Spleen (tissue), 11 donors: ENCODE measurements around the gene CPLX1. TPM values are rescaled to one million over a fixed set of nuclear protein-coding genes. Genes with fewer than 3 reads are reported as not detected.

Experiments used
- DNase-seq: peaks from one replicate; pipeline ENCODE4 v3.0.0-alpha.2; 2020
- H3K27ac ChIP-seq, 8 donors: fragments of 200-600 bp; sonication (generic) in 7 of 8; 1 replicate in 4 of 8; 2 replicates in 4 of 8; pipeline versions ENCODE4 v1.5.0 to v1.8.0; 2016 to 2021; ENCODE audit warnings: inconsistent platforms in 4 of 8, mild to moderate bottlenecking in 4 of 8, moderate library complexity in 1 of 8
- H3K27me3 ChIP-seq, 7 donors: fragments of 200-600 bp; sonication (generic) in 6 of 7; replicated peaks in 1 of 7; 1 replicate in 4 of 7; 2 replicates in 3 of 7; pipeline versions ENCODE4 v1.5.0 to v1.8.0; 2016 to 2021; ENCODE audit warnings: inconsistent platforms in 3 of 7, mild to moderate bottlenecking in 1 of 7
- H3K36me3 ChIP-seq, 6 donors: fragments of 200-600 bp; sonication (generic) in 5 of 6; 1 replicate in 4 of 6; 2 replicates in 2 of 6; pipeline versions ENCODE4 v1.5.0 to v1.8.0; 2016 to 2021; ENCODE audit warnings: inconsistent platforms in 2 of 6
- H3K4me1 ChIP-seq, 6 donors: fragments of 200-600 bp; sonication (generic) in 5 of 6; 1 replicate in 3 of 6; 2 replicates in 3 of 6; pipeline versions ENCODE4 v1.5.0 to v1.8.0; 2016 to 2021; ENCODE audit warnings: inconsistent platforms in 3 of 6
- H3K4me3 ChIP-seq, 8 donors: fragments of 200-600 bp; sonication (generic) in 7 of 8; 1 replicate in 4 of 8; 2 replicates in 4 of 8; pipeline versions ENCODE4 v1.5.0 to v1.8.0; 2016 to 2021; ENCODE audit warnings: inconsistent platforms in 4 of 8, mild to moderate bottlenecking in 4 of 8, moderate library complexity in 2 of 8
- H3K9me3 ChIP-seq, 8 donors: fragments of 200-600 bp; sonication (generic) in 7 of 8; 1 replicate in 4 of 8; 2 replicates in 4 of 8; pipeline versions ENCODE4 v1.5.0 to v1.8.0; 2016 to 2021; ENCODE audit warnings: inconsistent platforms in 4 of 8
- POLR2A ChIP-seq, 3 donors: fragments of 450-650 bp; IDR thresholded peaks; one replicate each; pipeline ENCODE4 v1.5.1; 2017; ENCODE audit warnings: antibody characterized with exemption in 3 of 3, mild to moderate bottlenecking in 1 of 3
- POLR2AphosphoS5 ChIP-seq, 3 donors: sonication (generic); formaldehyde crosslinking; IDR thresholded peaks; one replicate each; pipeline ENCODE4 v1.5.1; 2017; ENCODE audit warnings: antibody characterized with exemption in 3 of 3
- WGBS, 5 donors: extraction: QIAGEN DNeasy Blood & Tissue Kit in 3 of 5; methylation state at CpG; one replicate each; pipeline versions ENCODE4 v1.1.5 to v1.1.7; 2013 to 2018; 5-methylcytosine and 5-hydroxymethylcytosine counted together
- intact Hi-C: fragments of 100-400 bp; cut with DNase I; formaldehyde crosslinking; loops from one replicate; pipeline ENCODE4 v1.15.0; 2023; ENCODE audit warnings: low total_unique reads
- polyA plus RNA-seq, 3 donors: library from polyadenylated mRNA; stranded (reverse); fragments of 200-250 nt; gene quantifications; one replicate each; pipeline ENCODE4 v1.2.1, GENCODE V29; 2013
- total RNA-seq, 7 donors: library from RNA; depleted of rRNA in 3 of 7; stranded (reverse); fragments of >200 nt in 3 of 7; fragmentation: NEBNext Ultra II Directional in 4 of 7; extraction: Animal tissue kit (Norgen Biotek cat#: 25700) in 4 of 7; gene quantifications; one replicate each; pipeline versions ENCODE4 v1.1.0 to v1.2.1, GENCODE V29; 2016 to 2021
- TF ChIP-seq, protein P1 (sequence below), 11 experiments: fragments of 200-600 bp in 7 of 11; fragments of 450-650 bp in 4 of 11; sonication (generic) in 4 of 11; IDR thresholded peaks in 8 of 11; conservative IDR thresholded peaks in 3 of 11; 1 replicate in 7 of 11; 2 replicates in 4 of 11; pipeline versions ENCODE4 v1.4.0 to v1.8.0; 2016 to 2021; ENCODE audit warnings: antibody characterized with exemption in 11 of 11, inconsistent platforms in 4 of 11, mild to moderate bottlenecking in 1 of 11
- donor health status: healthy with polysubstance abuse.
- donor health status: DM: no; HTN: no; CAD: no; lungs with moderate emphysema.
- donor health status: DM: no; HTN: no; CAD: no.
- donor health status: Bipolar disorder and iron deficiency.
- donor health status: healthy.
- donor health status: DM: no; HTN: no; CAD: no.
- donor health status: DM: yes; HTN: yes; CAD: no.

Gene CPLX1
- total and polyA plus RNA-seq, 10 donors: 1.3 to 20.7 (median 11.5) TPM

DNA sequence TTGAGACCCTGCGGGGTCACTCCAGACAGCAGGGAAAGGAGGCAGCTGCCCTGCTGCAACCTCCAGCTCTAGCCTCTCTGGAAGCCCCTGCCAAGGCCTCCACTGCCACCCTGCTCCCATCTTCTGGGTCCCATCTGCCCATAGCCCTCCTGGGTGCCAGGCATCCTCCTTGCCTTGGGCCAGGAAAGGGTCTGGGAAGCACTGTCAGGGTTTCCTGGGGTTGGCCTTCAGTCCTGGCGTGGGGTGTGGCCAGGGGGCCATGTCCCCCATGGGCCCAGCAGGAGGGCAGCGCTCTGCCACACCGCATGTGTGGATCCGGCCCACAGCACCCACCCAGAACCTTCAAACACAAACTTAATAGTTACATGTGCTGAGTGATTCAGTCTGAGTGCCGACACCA lies 3.4 kb upstream of the CPLX1 start:
- no peak overlapping the region for H3K4me3 ChIP-seq
- H3K9me3 ChIP-seq: peaks cover 0 to 16% (median 8%) of the 10 kb centered on the region in 8 donors
- DNase-seq: peak; percentile 41
- peaks cover 0 to 38% (median 22%) of the 10 kb centered on the region in 6 donors for H3K4me1 ChIP-seq
- no peak for TF ChIP-seq POLR2AphosphoS5 (IDR thresholded peaks at IDR 0.05)
- no peak for TF ChIP-seq POLR2A (IDR thresholded peaks at IDR 0.05)
- TF ChIP-seq, protein P1, sequence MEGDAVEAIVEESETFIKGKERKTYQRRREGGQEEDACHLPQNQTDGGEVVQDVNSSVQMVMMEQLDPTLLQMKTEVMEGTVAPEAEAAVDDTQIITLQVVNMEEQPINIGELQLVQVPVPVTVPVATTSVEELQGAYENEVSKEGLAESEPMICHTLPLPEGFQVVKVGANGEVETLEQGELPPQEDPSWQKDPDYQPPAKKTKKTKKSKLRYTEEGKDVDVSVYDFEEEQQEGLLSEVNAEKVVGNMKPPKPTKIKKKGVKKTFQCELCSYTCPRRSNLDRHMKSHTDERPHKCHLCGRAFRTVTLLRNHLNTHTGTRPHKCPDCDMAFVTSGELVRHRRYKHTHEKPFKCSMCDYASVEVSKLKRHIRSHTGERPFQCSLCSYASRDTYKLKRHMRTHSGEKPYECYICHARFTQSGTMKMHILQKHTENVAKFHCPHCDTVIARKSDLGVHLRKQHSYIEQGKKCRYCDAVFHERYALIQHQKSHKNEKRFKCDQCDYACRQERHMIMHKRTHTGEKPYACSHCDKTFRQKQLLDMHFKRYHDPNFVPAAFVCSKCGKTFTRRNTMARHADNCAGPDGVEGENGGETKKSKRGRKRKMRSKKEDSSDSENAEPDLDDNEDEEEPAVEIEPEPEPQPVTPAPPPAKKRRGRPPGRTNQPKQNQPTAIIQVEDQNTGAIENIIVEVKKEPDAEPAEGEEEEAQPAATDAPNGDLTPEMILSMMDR (IDR thresholded peaks at IDR 0.05 in 8 of 11, conservative IDR thresholded peaks at IDR 0.05 in 3 of 11): no peak
- intact Hi-C loops: no loop called here
- no peak overlapping the region for H3K27ac ChIP-seq
- H3K36me3 ChIP-seq: no peaks in the 10 kb centered on the region
- WGBS, 5 donors: 76 to 93% (median 90%) methylated on average over 3 to 6 of the region's 6 CpGs
- peaks cover 7 to 82% (median 41%) of the 10 kb centered on the region in 7 donors for H3K27me3 ChIP-seq

- Histone ChIP-seq H3K36me3 (no peaks in the 10 kb centered on the region), H3K4me3 (no peak overlapping the region), H3K27me3 (peaks cover 7 to 87% (median 47%) of the 10 kb centered on the region in 7 donors), H3K27ac (no peak overlapping the region), H3K9me3 (peaks cover 0 to 16% (median 8%) of the 10 kb centered on the region in 8 donors), H3K4me1 (peaks cover 0 to 36% (median 22%) of the 10 kb centered on the region in 6 donors)
- intact Hi-C loops: no loop called here
- TF ChIP-seq POLR2AphosphoS5 (IDR thresholded peaks at IDR 0.05): peak in 1 of 3 donors; percentile 17
- TF ChIP-seq, protein P1 (IDR thresholded peaks at IDR 0.05 in 8 of 11, conservative IDR thresholded peaks at IDR 0.05 in 3 of 11): no peak
- TF ChIP-seq POLR2A (IDR thresholded peaks at IDR 0.05): no peak
- peak; percentile 71 for DNase-seq
- WGBS, 5 donors: 43 to 52% (median 48%) methylated on average over 11 to 16 of the region's 16 CpGs
Observed at GRCh38 chr4:828641-829271, 2.8 kb upstream of the CPLX1 start.

DNA sequence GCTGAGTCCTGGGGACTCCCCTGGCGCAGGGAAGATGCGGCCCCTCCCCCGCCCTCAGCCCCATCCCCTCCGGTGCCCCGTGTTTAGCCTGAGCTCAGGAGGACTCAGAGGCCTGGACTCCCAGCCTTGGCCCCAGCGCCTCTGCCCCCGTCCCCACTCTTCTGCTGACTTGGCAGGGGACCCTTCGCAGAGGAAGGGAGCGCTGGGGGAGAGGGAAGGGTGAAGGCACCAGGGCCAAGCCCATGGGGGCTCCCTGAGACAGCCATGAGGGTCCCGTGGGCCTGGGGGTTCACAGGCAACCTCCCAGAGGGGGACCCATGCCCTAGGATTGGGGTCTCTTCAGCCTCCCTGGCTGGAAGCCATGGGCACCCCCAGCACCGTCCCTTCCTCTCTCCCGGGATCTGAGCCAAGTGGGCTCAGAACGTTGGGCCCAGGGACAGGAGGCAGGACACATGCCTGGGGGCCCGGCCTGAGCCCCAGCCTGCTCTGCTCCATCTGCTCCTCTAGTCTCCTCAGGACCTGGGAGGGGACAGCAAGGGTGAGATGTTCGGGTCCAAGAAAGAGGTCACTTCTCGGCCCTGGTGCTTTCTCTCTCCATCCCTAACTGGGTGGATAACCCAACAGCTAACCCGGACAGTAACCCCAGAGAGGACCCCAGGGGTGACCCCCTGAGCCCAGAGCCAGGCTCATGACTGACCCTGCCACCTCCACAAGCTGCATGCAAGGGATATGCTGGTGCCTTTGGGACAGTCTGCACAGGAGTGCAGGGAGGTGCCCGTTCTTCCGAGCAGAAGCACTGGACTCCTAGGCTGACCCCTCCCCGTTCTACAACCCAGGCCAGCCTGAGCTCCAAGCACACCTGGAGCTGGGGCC lies 1.5 kb upstream of the CPLX1 start:
- H3K4me1 ChIP-seq: peaks cover 0 to 26% (median 20%) of the 10 kb centered on the region in 6 donors
- intact Hi-C loops: no loop called here
- 27 to 53% (median 39%) methylated on average over 7 to 20 of the region's 20 CpGs for WGBS, 5 donors
- DNase-seq: peak; percentile 23
- H3K27me3 ChIP-seq: peaks cover 7 to 93% (median 56%) of the 10 kb centered on the region in 7 donors
- no peaks in the 10 kb centered on the region for H3K36me3 ChIP-seq
- no peak for TF ChIP-seq POLR2A (IDR thresholded peaks at IDR 0.05)
- TF ChIP-seq, protein P1 (IDR thresholded peaks at IDR 0.05 in 8 of 11, conservative IDR thresholded peaks at IDR 0.05 in 3 of 11): no peak
- no peak for TF ChIP-seq POLR2AphosphoS5 (IDR thresholded peaks at IDR 0.05)
- peaks cover 0 to 15% (median 8%) of the 10 kb centered on the region in 8 donors for H3K9me3 ChIP-seq
- H3K27ac ChIP-seq: no peak overlapping the region
- peak overlapping the region in 2 of 8 donors; percentile 13 to 50 for H3K4me3 ChIP-seq
